ENCODE results near the gene FGFRL1.

Gene FGFRL1, protein sequence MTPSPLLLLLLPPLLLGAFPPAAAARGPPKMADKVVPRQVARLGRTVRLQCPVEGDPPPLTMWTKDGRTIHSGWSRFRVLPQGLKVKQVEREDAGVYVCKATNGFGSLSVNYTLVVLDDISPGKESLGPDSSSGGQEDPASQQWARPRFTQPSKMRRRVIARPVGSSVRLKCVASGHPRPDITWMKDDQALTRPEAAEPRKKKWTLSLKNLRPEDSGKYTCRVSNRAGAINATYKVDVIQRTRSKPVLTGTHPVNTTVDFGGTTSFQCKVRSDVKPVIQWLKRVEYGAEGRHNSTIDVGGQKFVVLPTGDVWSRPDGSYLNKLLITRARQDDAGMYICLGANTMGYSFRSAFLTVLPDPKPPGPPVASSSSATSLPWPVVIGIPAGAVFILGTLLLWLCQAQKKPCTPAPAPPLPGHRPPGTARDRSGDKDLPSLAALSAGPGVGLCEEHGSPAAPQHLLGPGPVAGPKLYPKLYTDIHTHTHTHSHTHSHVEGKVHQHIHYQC

DNA sequence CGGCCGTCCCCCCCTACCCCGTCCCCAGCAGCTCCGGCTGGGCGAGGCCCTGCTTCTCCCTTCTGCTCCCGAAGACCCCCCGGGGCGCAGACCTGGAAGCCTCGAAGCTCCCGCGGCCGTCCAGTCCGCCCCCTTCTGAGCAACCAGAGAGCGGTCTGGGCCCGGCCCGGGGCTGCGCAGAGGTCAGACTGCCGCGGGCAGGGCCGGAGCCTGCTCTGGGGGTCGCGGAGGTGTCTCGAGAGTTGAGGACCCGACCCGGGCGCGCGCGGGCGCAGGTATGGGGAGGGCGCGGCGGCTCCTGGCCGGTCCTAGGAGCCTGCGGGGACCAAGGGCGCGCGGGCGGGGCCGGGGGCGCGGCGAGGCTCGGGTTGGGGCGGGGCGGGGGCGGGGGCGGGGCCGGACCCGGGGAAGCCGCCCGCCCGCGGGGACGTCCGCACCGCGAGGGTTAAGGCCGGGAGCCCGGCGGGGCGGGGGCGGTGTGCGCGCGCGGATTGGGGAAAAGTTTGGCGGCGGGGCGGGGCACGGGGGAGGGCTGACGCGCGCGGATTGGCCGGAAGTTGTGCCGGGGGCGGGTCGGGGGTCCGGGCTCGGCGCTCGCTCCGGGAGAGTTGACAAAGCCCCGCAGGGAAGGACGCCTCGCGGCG is at the start of gene FGFRL1:
Gene FGFRL1, plus strand, starts transcription at position 605 of the 644 bp plus-strand sequence. CDS start 860 bp downstream, outside the sequence.
- peak; percentile 61 for DNase-seq

DNA sequence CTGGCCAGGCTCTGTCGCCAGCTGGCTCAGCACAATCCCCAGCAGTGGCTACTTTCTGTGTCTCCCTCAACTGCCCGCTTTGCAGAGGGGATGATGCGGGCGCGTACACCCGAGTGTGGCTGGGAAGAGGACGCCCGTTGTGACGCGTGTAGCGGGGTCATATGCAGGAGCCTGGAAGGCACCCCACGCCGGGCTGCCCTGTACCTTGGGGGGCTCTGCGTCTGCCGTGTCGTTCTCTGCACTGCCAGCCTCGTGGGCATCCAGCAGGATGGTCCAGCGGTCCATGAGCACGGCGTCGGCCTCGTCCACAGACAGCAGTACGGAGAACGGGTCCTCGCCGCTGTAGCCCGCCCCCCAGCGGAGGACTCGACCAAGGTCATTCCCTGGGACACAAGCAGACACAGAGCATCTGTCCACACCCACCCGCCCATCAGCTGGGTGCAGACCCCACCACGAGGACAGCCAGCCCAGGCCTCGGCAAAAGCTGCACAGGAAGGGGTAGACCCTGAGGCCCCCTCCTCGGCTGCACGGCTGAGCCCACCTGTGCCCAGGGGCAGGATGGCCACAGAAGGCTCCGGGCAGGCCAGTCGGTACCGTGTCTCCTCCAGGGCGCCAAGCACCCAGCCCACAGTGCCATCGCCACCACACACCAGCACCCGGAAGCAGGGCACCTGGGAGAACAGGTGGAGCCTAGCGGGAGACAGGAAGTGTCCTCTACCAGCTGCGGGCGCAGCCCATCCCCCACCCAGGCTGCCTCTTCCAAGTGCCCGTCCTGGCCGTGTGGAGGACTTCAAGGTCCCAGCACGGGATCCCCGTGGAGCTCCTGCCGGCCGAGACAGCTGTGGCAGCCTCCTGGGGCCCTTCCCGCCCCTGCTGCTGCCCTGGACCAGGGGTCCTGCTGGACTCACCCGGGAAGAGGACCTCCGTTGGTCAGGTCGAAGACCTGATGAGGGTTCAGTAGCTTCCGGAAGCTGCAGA is 48.9 kb upstream of the FGFRL1 start:
- peak; percentile 78 for DNase-seq

DNA sequence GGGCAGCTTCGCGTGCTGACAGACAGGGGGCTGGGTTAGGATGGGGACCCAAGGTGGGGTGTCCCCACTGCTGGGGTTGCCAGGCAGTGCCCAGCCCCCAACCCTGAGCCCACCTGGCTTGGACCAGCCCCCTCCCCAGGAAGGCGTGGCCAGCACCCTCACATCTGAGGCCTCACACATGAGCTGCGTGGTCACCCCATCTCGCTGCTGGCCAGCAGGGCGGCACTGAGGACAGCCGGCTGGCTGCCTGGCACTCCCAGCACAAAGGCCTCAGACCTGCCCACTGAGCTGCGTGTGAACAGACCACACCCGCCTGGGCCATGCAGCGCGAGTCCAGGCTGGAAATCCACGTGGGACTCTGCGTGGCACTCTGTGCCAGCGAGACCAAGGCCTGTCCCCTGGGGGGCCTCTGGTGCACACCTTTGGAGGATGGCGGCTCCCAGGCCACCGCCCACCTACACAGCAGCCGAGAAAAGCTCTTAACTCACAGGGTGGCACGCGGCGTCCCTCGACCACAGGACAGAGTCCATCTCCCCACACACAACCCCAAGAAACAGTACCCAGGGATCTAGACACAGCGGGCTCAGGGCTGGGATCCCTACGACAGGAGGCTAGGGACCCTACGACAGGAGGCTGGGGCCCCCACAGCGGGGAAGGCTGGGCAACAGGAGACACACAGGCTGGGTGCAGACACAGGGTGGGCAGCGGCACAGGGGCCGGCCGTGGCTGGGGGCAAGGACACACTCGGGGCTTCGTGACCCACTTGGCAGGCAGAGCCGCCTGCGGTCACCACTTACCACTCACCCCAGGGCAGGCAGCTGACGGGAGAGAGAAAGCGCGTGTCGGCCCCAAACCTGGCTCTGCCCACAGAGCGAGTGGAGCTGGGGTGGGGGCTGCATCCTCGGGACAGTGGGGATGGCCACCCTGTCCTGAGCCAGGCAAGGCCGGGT is 47.9 kb upstream of the FGFRL1 start:
- no peak for DNase-seq

DNA sequence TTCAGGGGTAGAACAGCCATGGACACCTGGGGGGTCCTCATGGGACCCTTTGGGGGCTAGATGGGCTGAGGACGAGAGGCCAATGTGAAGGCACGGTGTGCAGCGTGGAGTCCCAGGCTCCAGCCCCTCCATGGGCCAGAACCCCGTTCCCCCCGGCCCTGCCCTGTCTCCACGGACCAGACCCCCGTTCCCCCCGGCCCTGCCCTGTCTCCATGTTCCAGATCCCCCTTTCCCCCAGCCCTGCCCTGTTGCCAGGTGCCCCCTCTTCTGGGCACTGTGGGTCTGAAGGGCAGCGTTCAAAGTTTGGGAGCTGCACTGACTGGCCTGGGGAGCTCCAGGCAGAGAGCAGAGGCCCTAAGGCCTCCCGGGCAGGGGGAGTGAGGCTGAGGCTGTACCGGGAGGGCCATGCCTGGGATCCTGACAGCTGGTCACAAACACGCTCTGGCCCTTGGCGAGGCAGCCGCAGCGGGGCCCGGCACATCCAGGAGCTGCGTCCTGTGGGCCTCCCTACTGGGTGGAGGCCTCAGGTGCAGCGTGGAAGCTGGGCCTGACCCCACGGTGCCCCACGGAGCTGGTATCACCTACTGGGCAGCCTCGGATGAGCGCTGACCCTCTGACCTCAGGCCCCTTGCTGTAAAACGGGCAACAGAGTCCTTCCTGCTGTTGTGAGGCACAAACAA is 46.9 kb upstream of the FGFRL1 start:
- no peak for DNase-seq

DNA sequence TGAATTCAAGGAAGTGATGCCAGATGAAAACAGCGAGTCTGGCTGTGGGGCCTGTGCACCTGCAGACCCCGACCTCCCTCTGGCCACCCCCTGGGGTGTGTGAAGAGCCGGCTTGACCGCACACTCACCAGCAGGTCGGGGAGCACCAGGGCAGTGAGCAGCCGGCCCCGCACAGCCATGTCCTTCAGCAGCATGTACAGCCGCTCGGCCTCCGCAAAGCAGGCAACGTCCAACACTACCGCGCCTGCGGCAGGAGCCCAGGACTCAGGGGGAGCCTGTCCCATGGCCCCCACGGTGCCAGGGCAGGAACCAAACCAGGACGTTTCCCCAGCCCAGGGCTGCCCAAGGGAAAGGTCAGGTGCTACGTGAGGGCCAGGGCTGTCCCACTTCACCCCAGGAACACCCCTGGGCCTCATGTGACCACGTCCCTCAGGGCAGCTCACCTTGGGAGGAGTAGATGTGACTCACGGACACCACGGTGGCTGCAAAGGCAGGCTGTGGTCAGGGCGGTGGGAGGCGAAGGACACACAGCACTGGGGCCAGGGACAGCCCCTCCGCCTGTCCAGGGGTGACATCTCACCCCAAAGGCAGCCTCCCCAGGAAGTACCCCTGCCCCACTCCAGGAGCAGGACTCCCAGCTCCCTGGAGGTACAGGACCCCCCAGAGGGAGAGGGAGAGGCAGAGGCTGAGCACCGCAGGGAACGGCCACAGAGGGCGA is 46.2 kb upstream of the FGFRL1 start:
- no peak for DNase-seq

DNA sequence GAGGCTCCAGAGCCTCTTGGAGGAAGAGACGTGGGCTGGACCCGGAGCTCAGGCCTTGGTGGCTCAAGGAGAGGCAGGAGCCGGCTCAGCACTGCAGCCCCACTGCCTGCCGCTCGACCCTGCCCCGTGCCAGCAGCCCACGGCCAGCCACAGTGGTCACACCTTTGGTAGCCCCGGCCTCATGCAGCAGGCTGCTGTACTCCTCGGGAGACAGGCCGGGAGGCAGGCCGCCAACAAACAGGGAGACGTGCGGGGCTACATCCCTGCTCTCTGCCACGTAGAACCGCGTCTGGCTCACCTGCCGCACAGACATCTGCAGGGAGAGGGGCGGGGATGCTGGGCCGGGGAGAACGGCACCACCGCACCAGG is 45.7 kb upstream of the FGFRL1 start:
- no peak for DNase-seq

DNA sequence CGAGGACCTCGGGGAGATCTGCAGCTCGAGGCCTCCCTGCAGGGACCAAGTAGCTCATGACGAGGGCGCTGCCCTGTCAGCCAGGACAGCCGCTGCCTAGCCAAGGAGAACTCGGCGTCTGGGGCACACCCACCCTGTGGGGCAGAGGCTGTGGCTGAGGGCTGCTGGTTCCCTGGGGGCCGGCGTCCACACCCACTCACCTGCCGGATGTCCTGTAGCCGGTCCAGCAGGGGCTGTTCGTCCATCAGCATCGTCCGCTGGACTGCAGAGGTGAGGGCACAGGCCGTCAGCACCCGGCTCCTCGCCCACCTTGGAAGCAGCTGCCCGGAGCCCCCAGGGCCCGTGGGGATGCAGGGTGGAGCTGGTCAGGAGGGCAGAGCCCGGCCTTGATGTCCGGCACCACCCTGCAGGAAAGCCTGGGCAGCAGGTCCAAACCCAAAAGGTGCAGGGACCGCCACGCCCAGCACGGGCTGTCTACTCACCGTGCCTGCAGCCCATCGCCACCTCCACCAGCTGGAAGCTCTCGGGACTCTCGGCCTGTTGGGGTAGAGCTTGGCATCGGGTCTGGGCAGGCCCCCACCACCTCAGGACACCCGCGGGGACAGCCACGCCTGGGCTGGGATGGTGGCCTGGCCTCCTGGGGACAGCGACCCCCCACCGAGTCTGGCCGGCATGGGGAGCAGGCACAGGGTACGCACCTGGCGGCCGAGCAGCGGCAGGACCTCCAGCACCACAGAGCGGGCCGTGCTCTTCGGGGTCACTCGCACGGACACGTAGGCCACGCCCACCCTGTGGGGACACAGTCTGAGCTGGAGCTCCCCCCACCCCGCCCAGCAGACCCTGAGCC is 44.9 kb upstream of the FGFRL1 start:
- DNase-seq = peak; percentile 18

DNA sequence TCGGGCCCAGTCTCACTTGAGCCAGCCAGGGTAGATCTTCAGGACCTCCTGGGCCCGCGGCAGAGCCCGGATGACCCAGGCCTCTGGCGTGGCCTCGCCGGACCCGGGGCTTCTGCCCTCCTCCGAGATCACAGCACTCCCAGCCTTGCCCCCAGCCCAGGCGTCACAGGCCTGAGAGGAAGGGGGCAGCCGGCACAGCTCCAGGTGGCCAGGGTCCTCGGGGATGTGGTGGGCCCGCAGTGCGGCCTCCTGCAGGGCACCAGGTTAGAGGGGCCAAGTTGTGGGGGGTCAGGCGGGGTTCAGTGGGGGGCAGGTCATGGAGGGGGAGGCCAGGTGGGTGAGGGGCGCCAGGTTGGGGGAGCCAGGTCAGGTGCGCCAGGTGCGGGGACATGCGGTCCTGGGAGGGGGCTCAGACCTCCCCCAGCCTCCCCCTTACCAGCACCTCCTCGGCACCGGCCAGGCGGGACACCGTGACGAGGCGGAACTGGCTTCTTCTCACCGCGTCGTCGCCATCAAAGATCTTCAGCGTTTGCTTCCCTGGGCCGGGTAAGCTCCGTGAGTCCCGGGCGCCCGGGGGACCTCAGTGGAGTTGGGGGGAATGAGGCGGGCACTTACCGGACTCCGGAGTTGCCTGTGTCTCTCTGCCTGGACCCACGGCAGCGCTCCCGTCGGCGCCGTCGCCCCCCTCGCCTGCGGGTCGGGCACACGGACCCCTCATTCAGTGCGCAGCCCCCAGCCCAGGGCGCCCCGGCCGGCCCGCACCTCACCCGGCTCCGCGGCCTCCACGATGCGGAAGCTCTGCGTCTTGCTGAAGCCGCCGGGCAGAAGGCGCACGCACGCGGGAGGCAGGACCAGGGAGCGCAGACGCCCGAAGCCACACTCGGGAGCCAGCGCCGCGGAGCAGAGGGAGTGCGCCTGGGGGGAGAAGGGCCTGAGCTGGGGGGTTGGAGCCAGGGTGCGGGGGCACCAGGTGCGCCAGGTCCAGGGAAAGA is 44.0 kb upstream of the FGFRL1 start:
- DNase-seq = peak; percentile 35

DNA sequence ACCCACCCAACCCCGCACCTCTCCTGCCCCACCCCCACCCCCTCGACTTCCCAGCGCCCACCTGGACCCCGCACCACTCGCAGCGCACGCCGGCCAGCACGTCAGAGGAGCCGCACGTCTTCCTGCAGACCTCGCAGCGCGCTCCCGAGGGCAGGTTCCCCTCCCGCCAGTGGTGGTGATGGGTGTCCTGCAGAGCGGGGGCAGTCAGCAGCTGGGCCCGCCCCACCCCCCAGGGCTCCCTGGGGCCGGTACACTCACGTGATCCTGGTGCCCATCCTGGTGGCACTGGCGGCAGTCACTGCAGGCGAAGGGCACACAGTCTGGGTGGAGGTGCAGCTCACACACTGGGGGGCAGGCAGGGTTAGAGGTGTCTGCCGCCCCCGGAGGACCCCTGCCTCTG is 43.2 kb upstream of the FGFRL1 start:
- DNase-seq = peak; percentile 53

DNA sequence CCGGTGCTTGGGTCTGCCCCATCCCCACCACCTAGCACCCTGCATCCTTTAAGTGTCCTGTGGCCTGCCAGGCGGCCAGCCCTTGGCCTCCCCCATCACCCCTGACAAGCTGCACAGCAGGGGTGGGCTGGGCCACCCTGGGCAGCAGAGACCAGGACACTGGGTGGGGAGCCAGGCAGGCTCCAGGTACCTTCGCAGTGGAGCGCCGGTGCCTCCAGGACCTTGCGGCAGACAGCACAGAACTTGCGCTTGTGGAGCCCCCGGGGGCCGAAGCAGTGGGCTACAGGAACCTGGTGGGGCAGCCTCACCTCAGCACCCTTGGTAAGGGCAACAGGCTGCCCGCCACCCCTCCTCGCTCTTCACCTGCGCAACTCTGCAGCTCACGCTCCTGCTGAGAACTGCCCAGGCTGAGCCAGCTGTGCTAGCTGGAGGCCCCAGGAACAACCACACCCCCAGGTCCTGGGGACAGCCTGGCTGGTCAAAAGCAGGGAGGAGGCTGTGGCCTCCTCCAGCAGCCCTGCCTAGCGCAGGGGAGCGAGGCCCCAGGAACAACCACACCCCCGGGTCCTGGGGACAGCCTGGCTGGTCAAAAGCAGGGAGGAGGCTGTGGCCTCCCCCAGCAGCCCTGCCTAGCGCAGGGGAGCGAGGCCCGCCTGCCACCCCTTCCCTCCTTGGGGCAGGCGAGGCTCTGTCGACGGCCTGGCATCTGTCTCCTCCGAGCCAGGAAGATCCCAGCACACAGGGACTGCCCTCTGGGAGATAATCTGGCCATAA is 42.6 kb upstream of the FGFRL1 start:
- DNase-seq = peak; percentile 52

DNA sequence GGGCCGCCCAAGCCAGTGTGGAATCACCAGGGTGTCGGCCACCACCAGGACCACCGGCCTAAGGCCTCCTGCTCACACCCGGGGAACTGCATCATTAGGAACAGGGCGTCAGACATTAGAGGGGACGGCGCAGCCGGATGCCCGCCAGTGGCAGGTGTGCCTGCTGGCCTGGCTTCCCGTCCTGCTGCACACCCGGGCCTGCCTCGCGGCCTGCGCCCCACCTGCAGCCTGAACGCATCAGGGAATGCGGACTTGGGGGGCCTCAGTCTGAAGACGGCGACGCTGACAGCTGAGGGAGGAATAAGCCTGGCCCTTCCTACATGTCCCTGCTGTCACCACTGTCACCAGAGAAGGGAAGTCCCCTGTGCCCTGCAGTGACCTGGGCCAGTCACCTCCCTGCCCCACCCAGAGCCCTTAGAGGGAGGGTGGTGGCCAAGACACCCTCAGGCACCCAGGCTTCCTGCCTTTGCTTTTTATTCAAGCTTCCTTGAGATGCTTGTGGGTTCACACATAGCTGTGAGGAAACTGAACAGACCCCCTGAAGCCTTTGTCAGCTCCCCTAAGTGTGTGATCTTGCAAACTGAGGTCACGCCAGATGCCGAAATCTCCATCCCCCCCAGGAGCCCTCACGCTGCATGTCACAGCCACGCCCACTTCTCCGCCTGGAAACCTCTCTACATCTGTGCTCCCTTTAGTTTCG is 41.2 kb upstream of the FGFRL1 start:
- DNase-seq = no peak

DNA sequence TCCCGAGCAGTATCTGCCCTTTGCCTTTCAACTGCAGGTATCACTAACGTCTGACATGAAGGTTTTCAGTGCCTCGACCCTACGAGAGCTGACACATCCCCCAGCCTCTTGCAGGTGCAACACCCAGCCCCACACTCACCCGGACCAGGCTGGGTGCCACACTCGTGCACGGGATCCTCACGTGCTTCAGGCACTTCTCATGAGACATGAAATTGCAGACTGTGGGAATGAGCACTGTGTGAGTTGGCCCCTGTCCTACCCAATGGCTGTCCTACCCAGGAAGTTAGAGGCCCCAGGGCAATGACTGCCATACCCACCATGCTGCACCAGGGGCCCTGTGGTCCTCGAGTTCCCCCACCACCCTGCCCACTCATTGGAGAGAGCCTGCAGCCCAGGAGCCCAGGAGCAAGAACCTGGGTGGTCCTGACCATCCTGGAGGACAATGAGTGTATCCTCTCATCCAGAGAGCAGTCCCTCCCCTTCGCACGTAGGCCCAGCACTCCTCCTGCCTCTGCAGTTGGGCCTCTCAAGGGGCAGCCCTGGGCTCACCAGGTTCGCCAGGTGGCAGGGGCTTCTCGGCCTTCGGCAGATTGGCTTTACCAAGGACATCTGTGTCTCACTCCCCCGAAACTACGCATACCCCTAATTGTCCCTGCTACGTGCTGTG is 40.4 kb upstream of the FGFRL1 start:
- no peak for DNase-seq

DNA sequence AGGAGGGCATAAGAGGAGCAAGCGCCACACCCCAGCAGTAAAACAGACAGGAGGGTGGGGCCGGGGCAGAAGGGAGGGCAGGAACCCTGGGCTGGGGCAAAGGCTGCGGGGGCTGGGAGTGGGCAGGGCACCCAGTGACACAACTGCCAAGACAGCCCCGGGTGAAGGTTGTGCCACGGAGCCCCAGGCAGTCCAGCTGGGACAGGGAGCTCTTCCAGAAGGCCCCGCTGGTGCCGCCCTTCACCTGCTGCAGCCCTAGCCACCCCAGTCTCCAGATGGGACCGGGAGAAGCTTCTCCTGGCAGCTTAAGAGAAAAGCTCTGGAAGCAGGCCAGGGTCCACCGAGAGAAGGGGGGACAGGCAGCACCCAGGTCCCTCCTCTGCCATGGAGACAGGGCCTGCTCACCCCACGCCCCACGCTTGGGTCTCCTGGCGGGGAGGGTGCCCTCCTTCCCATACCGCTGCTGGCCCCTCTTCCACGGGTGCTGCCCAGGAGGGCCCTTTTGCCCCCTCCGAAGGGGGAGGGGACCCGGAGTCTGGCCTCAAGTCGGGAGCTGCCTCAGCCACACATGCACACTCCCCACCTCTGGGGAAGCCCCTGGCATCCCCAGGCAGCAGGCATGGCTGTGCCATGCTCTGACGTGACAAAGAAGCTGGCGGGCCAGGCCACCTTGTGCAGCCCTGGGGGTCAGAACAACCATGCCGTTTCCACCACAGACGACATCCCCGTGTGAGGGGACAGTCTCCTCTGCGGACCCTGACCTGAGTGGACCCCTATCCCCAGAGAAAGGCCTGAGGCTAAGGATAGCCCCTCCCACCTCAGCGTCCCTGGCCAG is 39.5 kb upstream of the FGFRL1 start:
- no peak for DNase-seq

DNA sequence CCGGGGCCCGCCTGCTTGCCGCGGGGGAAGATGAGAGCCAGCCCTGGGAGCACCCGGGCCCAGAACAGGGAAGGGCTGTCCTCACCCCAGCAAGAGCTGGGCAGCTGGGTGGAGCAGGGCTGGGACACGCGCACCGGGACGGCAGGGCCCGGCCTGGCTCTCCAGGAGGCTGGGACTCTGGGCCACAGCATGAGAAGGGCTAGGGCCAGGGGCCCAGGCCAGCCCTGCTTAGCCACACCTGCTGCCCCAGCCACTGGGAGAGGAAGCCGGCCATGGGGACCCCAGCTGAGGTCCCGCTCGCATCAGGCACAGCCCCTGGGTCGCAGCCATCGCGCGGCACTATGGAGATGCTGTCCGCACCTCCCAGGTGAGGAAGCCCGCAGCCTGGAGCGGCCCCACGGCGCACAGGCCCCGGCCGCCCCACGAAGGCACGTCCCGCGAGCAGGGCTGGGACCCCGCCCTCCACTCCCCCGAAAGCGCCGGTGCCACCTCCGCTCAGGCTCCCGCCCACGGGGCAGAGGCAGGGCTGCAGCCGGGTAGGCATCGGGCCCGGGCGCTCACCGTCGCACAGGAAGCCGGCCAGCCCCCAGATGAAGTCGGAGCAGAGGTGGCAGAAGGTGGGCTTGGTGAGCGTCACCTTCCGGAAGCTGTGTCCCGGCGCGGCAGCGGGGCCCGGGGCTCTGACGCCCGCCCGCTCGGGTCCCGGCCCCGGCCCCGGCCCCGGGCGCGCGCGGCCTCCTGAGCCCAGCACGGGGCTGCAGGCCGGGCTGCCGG is 38.6 kb upstream of the FGFRL1 start:
- no peak for DNase-seq
